BE2C (cell line): ENCODE data around the gene CRHR1.

Experiments
- DNase-seq: peaks from one replicate; pipeline ENCODE4 v3.0.0-alpha.2; 2020
- H3K27me3 ChIP-seq: fragments of 250-450 bp; sonication (Bioruptor Pico); 2 replicates; pipeline ENCODE4 v1.5.1; 2020; ENCODE audit warnings: mild to moderate bottlenecking
- H3K36me3 ChIP-seq: fragments of 250-450 bp; sonication (Bioruptor Pico); 2 replicates; pipeline ENCODE4 v1.5.1; 2020; ENCODE audit warnings: mild to moderate bottlenecking
- H3K4me1 ChIP-seq: fragments of 250-450 bp; sonication (Bioruptor Pico); 2 replicates; pipeline ENCODE4 v1.5.1; 2020
- H3K4me3 ChIP-seq: 2 replicates; pipeline ENCODE4 v1.5.1; 2011; ENCODE audit warnings: low read depth, low read length
- H3K9me3 ChIP-seq: fragments of 250-450 bp; sonication (Bioruptor Pico); 2 replicates; pipeline ENCODE4 v1.5.1; 2020
- CTCF ChIP-seq: IDR thresholded peaks from 2 replicates; pipeline ENCODE4 v1.5.1; 2012; ENCODE audit warnings: mild to moderate bottlenecking, low read depth, low read length

The CRHR1 gene

GRCh38 chr17:45756266-45756991 is 27.7 kb upstream of the CRHR1 start:
- H3K4me3 ChIP-seq = no peak overlapping the region
- no peak for TF ChIP-seq CTCF
- H3K9me3 ChIP-seq = no peaks in the 10 kb centered on the region
- H3K27me3 ChIP-seq = no peaks in the 10 kb centered on the region
- H3K36me3 ChIP-seq = no peaks in the 10 kb centered on the region
- no peaks in the 10 kb centered on the region; the same call in 1 of the 2 replicates for H3K4me1 ChIP-seq
- no peak for DNase-seq

GRCh38 chr17:45757431-45758218 is 26.5 kb upstream of the CRHR1 start:
- Histone ChIP-seq H3K4me3 (no peak overlapping the region), H3K4me1 (no peaks in the 10 kb centered on the region; the same call in 1 of the 2 replicates), H3K9me3 (no peaks in the 10 kb centered on the region), H3K27me3 (peaks cover 6% of the 10 kb centered on the region; the same call in 1 of the 2 replicates), H3K36me3 (no peaks in the 10 kb centered on the region)
- no peak for DNase-seq
- no peak for TF ChIP-seq CTCF

GRCh38 chr17:45758544-45758943 is 25.6 kb upstream of the CRHR1 start:
- no peak overlapping the region for H3K4me3 ChIP-seq
- H3K27me3 ChIP-seq = peaks cover 6% of the 10 kb centered on the region; the same call in 1 of the 2 replicates
- DNase-seq = no peak
- no peaks in the 10 kb centered on the region for H3K36me3 ChIP-seq
- H3K4me1 ChIP-seq = no peaks in the 10 kb centered on the region; the same call in 1 of the 2 replicates
- H3K9me3 ChIP-seq = no peaks in the 10 kb centered on the region
- no peak for TF ChIP-seq CTCF

GRCh38 chr17:45759761-45760160 is 24.4 kb upstream of the CRHR1 start:
- DNase-seq = no peak
- TF ChIP-seq CTCF = no peak

GRCh38 chr17:45761957-45762565 is 22.1 kb upstream of the CRHR1 start:
- Histone ChIP-seq H3K9me3 (no peaks in the 10 kb centered on the region), H3K36me3 (no peaks in the 10 kb centered on the region), H3K4me1 (no peaks in the 10 kb centered on the region), H3K27me3 (peaks cover 10% of the 10 kb centered on the region), H3K4me3 (no peak overlapping the region)
- no peak for DNase-seq
- TF ChIP-seq CTCF = no peak

More at GRCh38 chr17:45759761-45760160, 24.4 kb upstream of the CRHR1 start:
- no peaks in the 10 kb centered on the region for H3K36me3 ChIP-seq
- no peak overlapping the region for H3K4me3 ChIP-seq
- no peaks in the 10 kb centered on the region for H3K9me3 ChIP-seq
- no peaks in the 10 kb centered on the region; the same call in 1 of the 2 replicates for H3K4me1 ChIP-seq
- peaks cover 6% of the 10 kb centered on the region; the same call in 1 of the 2 replicates for H3K27me3 ChIP-seq
